DMS153 treated with DMSO at 0.1 percent for 48 hours (cell line): ENCODE data around the gene PCDHA1.

Experiments
- DNase-seq: peaks from one replicate; lab custom pipeline; 2025; ENCODE audit not compliant: unreplicated experiment; lab: John Stamatoyannopoulos, UW

The PCDHA1 gene

DNA sequence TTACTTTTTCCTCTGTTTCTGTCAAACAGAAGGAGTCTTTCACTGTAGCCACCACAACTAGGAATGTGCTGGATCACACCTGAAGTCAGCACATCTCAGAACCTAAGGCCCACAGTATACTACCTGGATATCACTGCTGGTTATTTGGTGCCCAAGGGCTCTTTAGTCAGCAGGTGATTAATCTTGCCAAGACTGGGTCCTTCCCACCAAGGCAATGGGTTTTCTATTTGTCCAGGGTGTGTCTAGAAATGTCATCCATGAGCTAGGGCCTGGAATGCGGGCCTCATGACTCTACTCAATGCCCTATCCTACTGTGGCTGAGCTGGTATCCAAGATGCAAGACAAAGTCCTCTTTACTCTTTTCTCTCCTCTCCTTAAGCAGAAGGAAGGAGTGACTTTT lies 130.4 kb downstream of the PCDHA1 start:
- no peak for DNase-seq

DNA sequence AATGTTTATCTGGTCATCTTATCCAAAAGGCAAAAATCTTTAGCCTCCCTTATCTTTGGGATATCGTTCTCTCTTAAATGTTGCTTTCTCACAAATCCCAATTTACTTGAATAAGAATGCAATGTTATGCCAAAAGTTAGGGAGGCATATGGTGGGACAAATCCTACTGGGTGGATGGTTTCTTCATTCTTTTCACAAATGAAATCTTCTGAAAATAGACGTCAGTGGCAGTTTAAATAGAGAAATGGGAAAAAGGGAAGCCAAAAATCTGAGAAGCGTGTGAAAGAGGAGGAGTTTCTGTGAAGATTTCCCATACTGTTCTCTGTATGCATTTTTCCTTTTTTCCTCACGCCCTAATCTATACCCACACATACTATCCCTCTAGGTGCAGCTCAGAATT lies 137.7 kb downstream of the PCDHA1 start:
- no peak for DNase-seq

DNA sequence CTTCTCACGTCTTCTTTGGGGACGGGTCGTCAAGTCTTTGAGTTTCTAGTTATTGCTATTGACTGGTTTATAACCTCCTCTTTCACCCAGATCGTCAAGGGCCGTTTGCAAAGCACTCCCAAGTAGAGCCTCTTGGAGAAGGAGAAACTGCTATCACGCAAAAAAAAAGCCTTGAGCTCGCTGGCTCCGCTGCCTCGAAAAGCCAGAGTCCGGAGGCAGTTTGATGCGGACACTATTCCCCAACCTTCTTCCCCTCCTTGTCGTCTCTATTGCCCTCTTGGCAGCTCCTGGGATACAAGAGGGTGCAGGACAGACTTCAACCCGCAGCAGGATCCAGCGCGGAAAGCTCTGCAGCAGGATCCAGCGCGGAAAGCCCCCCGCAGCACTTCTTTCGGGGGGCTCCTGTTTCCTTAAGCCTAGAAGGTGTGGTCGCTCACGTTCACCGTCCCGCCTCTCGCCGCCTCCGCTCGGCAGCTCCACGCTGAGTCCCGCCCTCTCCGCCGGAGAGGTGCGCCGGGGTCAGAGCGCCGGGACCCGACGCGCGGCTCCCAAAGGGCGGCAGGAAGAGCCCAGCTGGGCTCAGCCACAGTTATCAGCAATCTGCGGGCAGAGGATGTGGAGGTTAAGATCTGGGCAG lies 140.0 kb downstream of the PCDHA1 start, which contains the start of gene PCDHAC1:
Gene PCDHAC1, plus strand, starts transcription at position 494 of the 637 bp plus-strand sequence. CDS start 594 bp downstream, outside the sequence.
- DNase-seq, result no peak

DNA sequence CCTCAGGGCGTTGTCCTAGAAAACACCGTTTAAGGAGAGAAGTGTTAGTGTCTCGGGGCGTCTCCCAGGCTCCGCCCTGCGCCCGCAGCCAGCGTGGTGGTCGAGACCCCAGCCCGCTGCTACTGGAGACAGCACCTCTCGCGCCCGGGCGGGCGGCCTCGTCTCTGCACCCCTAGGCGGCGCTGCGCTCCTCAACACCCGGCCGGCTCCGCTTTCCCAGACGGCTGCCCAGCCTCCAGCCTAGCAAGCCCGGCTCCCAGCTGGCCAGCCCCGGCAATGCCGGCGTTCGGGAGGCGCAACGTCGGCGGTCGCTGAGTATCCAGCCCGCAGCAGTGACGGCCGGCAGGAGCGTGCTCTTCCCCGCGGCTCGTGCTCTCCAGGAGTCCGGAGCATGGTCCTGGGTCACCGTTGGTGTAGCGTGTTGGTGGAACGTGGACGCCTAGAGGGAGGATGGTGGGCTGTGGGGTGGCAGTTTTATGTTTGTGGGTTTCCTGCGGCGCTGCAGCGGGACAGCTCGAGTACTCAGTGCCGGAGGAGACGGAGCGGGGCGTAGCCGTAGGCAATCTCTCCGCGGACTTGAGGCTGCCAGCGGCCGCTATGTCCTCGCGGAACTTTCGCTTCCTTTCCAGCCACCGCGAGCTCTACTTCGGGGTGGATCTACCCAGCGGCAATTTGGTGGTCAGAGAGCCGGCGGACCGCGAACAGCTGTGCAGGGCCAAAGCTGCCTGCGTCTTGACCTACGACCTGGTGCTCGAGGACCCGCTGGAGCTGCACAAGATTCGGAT lies 140.7 kb downstream of the PCDHA1 start:
- DNase-seq, result peak; percentile 44

DNA sequence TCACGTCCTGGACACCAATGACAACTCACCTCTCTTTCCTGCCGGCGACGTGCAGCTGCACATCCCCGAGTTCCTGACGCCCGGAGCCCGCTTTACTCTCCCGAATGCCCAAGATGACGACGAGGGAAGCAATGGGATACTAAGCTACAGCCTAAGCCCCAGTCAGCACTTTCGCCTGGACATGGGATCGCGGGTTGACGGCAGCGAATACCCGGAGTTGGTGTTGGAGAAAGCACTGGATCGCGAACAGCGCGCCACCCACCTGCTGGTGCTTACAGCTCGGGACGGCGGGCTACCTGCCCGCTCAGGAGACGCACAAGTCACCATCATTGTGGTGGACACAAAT lies 141.3 kb downstream of the PCDHA1 start:
- DNase-seq, result no peak

DNA sequence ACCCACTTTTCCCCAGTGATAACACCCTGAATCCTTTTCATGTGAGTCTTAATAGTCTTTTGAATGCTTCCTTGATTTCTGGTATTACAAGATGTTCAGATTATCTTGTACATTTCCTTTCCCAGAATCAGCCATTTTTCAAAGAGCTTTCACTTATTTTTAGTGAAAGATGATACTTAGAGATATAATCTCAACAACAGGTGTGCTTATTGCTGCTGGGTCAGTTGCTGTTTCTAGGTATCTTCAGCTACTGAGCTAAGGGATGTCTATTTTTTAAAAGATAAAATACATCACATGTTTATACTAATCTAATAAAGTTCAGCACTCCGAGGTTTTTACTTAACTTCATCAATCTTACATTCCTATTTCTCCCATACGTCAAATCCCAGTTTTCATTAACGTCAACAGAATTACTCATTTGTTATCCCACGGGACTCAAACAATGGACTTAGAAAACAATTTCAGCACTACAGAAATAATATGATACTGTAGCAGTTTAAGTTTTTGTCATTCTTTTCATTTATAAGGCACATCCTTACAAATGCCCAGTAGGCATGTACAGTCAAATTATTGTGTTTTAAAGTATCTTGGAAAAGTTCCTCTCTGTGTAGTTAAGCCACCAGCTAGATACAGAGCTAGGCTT lies 149.1 kb downstream of the PCDHA1 start:
- DNase-seq, result no peak

DNA sequence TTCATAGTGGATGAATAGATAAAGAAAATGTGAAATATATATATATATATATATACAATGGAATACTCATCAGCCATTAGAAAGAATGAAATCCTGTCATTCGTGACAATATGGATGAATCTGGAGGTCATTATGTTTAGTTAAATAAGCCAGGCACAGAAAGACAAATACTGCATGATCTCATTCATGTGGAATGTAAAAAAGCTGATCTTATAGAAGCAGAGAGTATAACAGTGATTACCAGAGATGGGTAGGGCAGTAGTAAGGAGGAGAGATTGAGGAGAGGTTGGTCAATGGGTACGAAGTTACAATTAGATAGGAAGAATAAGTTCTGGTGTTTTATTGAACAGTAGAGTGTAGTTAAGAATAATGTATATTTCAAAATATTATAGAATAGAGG lies 160.6 kb downstream of the PCDHA1 start:
- no peak for DNase-seq

DNA sequence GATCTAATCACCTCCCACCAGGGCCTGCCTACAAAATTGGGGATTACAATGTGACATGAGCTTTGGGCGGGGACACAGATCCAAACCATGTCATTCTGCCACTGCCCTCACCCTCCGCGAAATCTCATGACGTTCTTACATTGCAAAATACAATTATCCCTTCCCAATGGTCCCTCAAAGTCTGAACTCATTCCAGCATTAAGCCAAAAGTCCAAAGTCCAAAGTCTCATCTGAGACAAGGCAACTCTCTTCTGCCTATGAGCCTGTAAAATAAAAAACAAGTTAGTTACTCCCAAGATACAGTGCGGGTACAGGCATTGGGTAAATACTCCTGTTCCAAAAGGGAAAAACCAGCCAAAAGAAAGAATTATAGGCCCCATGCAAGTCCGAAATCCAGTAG lies 165.7 kb downstream of the PCDHA1 start:
- DNase-seq, result no peak

DNA sequence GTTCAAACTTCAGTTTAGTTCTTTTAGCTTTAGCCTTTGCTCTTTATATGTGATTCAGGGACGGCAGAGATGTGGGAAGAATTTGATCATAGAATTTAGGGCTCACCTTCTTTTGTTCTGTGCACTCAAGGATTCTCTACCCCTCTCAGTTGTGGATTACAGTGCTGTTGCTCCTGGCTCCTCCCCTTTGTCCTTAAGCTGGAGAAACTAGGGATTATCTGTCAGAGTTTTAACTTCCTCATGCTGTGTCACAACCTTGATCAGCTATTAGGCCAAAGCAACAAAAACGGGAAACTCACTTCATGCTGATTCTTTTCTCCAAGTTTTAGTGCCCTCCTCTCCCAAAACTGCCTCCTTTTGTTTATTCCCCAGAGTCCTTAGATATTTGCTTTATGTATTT lies 167.3 kb downstream of the PCDHA1 start:
- DNase-seq, result no peak

DNA sequence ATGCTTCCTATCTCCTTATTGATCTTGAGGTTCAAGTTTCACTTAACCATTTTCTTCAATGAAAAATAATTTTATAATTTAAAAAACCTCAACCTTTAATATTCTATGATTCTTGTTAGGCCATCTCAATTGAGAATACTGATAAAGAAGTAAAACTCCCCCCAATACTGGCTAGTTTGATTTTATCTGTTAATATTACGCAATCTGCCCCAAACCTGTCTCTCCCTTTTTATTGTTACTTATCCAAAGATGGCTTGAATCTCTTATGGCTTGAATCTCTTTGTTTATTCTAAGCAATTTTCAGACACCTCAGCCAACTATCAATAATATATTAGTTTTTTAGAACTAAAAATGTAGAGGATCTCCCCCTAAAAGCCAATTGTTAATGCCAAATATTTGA lies 176.2 kb downstream of the PCDHA1 start:
- no peak for DNase-seq

DNA sequence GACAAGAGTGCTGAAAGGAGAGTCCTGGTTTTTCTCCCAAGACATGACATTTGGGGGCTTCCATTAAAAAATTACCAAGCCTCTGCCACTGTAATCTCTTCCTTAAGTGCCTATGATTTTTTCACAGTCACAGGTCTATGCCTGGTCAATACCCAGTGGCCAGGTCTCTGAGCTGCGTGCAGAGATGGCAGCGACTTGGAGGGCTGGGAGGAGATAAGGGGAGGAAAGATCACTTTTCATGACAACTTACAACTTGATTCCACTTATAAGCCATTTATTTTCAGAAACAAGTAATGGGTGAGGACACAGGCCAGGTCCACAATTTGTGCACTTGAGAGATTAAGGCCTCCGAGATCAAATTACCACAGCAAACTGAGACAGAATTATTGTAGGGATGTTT lies 178.4 kb downstream of the PCDHA1 start:
- DNase-seq, result no peak

DNA sequence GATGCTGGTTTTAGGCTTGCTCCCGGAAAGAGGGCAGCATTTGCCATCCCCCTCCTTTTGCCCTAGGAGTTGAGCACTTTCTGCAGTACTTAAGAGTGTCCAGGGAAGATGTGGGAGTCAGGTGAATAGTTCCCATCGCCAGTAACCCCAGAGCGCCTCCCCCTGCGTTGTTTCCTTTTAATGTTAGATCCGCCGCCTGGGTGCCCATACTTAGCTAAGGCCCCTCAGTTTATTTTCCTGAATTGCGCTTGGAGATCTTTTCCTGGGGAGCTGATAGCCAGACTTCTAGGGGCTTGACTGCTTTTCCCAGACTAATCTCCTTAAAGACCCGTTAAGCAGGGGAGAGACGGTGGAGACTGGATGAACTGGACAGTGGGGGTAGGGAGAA lies 180.0 kb downstream of the PCDHA1 start:
- no peak for DNase-seq

DNA sequence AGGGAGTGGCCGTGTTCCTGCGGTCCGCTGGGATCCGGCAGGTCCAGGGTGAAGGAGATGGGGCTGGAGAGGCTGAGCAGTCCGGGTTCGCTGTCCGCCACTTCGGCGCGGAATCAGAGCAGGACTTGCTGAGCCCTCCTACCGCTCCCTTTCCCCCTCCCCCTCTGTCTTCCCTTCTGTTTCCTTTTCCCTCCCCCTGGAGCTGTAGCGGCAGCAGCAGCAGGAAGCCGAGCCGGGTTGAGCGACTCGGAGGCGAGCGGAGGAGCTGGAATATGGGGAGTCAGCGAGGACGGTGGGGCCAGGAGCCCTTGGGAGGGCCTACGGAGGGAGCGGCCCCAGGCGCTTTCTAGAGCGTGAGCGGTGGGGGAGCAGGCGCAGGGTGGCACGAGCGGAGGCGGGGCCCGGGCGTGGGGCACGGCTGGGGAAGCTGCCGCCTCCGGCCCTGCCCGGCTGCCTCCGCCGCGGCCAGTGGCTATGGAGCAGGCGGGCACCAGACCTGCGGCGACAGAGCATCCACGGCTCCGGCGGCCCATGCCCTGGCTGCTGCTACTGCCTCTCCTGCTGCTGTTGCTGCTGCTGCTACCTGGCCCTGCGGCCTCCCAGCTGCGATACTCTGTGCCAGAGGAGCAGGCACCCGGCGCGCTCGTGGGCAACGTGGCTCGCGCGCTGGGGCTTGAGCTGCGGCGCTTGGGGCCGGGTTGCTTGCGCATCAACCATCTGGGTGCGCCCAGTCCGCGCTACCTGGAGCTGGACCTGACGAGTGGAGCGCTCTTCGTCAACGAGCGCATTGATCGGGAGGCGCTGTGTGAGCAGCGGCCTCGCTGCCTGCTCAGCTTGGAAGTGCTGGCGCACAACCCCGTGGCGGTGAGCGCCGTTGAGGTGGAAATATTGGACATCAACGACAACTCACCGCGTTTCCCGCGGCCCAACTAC lies 180.6 kb downstream of the PCDHA1 start, which contains the start of gene PCDHAC2:
Gene PCDHAC2, plus strand, starts transcription at position 184 of the 933 bp plus-strand sequence. Its CDS starts 291 bp downstream, at position 475.
- DNase-seq, result peak; percentile 18

DNA sequence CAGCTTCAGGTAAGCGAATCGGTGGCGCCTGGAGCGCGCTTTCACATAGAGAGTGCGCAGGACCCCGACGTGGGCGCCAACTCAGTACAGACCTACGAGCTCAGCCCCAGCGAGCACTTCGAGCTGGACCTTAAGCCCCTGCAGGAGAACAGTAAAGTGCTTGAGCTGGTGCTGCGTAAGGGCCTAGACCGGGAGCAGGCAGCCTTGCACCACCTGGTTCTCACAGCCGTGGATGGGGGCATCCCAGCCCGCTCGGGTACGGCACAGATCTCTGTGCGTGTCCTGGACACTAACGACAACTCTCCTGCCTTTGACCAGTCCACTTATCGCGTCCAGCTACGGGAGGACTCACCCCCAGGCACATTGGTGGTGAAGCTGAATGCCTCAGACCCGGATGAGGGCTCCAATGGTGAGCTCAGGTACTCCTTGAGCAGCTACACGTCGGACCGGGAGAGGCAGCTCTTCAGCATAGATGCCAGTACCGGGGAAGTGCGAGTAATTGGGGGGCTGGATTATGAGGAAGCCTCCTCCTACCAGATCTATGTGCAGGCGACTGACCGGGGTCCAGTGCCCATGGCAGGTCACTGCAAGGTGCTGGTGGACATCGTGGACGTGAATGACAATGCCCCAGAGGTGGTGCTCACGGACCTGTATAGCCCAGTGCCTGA lies 181.4 kb downstream of the PCDHA1 start:
- no peak for DNase-seq

DNA sequence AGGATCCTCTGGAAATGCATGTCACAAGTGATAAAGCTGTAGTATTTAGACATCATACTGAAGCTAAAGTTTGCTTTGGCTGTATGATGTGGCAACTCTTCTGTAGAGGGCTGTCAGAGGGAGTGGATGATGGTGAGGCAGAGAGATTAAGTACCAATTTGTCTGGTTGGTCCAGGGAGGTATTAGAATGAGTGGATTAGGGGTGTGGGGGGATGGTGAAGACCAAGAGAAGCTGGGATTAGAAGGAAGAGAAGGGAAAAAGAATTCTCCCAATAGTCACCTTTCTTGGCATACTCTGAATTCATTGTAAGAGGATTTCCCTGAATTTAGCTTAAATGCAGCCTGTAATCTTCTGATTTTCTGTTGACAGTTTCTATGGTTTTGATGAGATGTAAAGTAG lies 183.9 kb downstream of the PCDHA1 start:
- DNase-seq, result no peak

DNA sequence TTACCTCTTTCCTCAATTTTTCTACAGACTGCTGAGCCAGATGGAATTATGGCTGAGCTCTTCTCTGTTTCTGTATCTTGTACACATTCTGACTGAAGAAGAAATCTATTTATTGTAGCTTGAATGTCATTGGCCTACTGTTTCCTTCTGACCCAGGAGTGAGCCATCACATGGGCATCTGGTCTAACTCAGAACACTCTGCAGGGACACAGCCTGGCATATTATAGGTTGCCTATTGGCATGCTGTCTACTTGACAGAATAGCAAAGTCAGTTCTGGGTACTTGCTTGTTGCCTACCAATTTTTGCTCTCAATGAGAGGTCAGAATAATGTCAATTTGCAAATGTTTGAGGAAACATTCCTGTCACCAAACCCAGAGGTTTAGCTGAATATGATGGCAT lies 187.6 kb downstream of the PCDHA1 start:
- no peak for DNase-seq

DNA sequence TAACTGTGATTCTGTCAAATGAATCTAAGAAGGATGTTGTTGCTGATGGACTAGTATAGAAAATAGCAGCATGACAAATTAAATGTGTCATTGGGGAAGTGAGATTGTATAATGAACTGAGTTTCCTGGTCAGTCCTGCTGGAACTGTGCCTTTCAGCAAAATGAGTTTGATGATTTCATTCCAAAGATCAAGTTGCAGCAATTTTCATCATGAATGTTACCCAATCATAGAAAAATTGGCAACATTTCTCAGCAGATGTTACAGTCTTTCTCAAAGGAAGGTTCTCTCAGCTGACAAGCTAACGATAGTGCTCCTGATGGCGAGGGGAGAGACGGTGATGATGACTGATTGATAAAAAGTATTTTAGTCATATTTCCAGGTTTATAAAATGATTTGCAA lies 191.1 kb downstream of the PCDHA1 start:
- DNase-seq, result no peak

DNA sequence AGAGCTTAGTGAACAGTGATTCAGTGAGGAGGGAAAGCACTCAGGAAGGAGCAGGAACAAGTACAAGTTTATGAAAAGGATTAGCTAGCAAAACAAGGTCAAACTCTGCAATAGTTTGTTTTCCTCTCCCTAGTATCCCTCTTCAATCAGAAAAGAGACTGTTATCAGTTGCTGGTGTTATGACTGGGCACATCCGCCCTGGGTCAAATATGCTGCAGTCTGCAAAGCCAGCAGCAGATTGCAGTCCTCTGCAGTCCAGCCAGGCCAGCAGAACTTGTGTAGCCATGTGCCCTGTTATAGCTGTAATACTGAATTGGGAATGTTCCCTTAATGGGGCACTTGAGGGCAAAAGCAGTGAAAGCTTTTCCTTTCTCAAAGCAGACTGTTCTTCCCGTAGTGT lies 192.3 kb downstream of the PCDHA1 start:
- DNase-seq, result no peak

DNA sequence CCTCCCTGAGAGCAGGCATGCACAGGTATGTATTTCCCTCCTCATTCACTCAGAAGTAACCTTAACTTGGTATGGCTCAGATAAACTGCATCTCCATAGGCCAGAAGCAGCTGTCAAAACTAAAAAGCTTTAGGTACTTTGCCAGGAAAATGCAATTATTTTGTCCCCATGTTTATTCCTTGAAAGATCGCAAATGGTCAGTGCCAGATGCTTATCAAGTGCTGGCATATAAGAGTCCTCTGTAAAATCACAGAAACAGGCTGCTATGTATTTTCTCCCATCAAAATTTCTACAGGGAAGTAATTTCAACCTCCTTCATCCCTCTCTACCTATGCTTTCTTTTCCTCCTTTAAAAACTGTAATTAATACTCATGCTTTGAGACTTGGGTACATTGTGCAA lies 193.0 kb downstream of the PCDHA1 start:
- no peak for DNase-seq

DNA sequence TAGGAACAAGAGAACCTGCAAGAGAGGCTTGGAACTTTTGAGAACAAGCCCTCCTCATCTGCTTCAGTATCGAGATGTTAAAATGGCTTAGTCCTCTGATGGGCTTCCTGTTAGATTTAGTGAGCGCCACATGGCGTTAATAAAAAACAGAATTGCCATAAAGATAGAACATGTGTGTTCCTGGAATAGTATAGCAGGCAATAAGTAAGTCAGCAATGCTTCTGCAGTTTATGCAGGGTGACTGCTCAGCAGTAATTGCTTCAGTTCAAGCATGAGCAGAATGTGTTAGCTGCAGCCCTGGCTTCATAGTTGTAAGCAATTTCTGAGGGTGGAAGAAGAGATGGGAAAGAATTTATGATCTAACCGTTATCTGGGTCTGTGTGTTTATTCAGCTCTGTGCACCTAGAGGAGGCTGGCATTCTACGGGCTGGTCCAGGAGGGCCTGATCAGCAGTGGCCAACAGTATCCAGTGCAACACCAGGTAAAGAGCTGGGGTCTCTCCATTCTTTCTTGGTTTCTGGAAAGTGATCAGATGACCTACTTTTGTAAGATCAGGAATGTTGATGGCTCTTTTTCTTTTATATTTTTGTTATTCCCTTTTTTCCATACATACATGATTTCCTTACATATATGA lies 196.3 kb downstream of the PCDHA1 start:
- DNase-seq, result no peak
